HCT116 (cell line): Measurements from ENCODE around the gene EIF4G3. TPM values are rescaled to one million over a fixed set of nuclear protein-coding genes. Genes with fewer than 3 reads are reported as not detected.

Source experiments
- ATAC-seq: fragments of 200-7000 bp; cut with Tn5 transposase; 2 replicates; pipeline ENCODE4 v1.9.1; 2020; ENCODE audit warnings: mild to moderate bottlenecking, moderate library complexity
- BruUV-seq: library from RNA; stranded (reverse); fragments of 400-500 nt; replicated peaks from 2 replicates; lab custom pipeline; 2021; lab: Mats Ljungman, UMichigan
- CTCF ChIA-PET: fragments of 300-600 bp; sonication (Branson Sonifier 250); formaldehyde crosslinking; loops from one replicate; lab custom pipeline; 2021; ENCODE audit warnings: antibody characterized with exemption; lab: Charles Lee
- POLR2A ChIA-PET: fragments of 300-600, 350-600 bp; sonication (Branson Sonifier 250); formaldehyde crosslinking; loops from one replicate; lab custom pipeline; 2021; ENCODE audit warnings: antibody characterized with exemption; lab: Charles Lee
- RAD21 ChIA-PET, 2 experiments: fragments of 300-600 bp; sonication (Branson Sonifier 250); formaldehyde crosslinking; loops; one replicate each; lab custom pipeline; 2023; ENCODE audit warnings: low total read pairs in 2 of 2; ENCODE audit not compliant: uncharacterized antibody in 2 of 2, unreplicated experiment in 2 of 2, low non-redundant PET in 1 of 2; lab: Charles Lee
- DNase-seq: peaks from one replicate; pipeline ENCODE4 v3.0.0-alpha.2; 2010; ENCODE audit warnings: low read depth, low spot score
- H2AFZ ChIP-seq: fragments of 200-600 bp; shearing (Covaris generic), sonication (generic); 2 replicates; pipeline ENCODE4 v1.6.1; 2017; ENCODE audit warnings: low read depth, mixed run types, mixed read lengths, antibody characterized with exemption, low read length; ENCODE audit not compliant: poor library complexity, severe bottlenecking
- H3K27ac ChIP-seq: 2 replicates; pipeline ENCODE4 v1.5.1; 2012; ENCODE audit warnings: low read depth, low read length
- H3K27me3 ChIP-seq: fragments of 200-600 bp; sonication (generic); 2 replicates; pipeline ENCODE4 v1.6.1; 2016; ENCODE audit warnings: mixed run types, low read length, mixed read lengths; ENCODE audit not compliant: insufficient read depth
- H3K36me3 ChIP-seq, 2 experiments: fragments of 200-500 bp in 1 of 2; fragments of 200-600 bp in 1 of 2; sonication (Bioruptor generic) in 1 of 2; sonication (generic) in 1 of 2; 2 replicates each; pipeline versions ENCODE4 v1.5.1 to v1.6.1; 2014 to 2016; ENCODE audit warnings: low read length in 2 of 2, inconsistent platforms in 1 of 2, mixed read lengths in 1 of 2, mixed run types in 1 of 2; ENCODE audit not compliant: insufficient read depth in 2 of 2, control insufficient read depth in 1 of 2
- H3K4me1 ChIP-seq, 2 experiments: fragments of 200-600 bp in 1 of 2; sonication (generic) in 1 of 2; 2 replicates each; pipeline versions ENCODE4 v1.5.1 to v1.6.1; 2012 to 2017; ENCODE audit warnings: low read length in 2 of 2, inconsistent platforms in 1 of 2, mild to moderate bottlenecking in 1 of 2, mixed read lengths in 1 of 2, mixed run types in 1 of 2, moderate library complexity in 1 of 2; ENCODE audit not compliant: insufficient read depth in 2 of 2, control insufficient read depth in 1 of 2
- H3K4me2 ChIP-seq: fragments of 200-600 bp; sonication (generic); 2 replicates; pipeline ENCODE4 v1.6.1; 2017; ENCODE audit warnings: mixed run types, low read length, mixed read lengths
- H3K4me3 ChIP-seq, 2 experiments: fragments of 200-600 bp in 1 of 2; sonication (generic) in 1 of 2; replicated peaks in 1 of 2; 2 replicates each; pipeline ENCODE4 v1.5.1; 2011 to 2016; ENCODE audit warnings: low read length in 2 of 2, control low read depth in 1 of 2, low read depth in 1 of 2, mild to moderate bottlenecking in 1 of 2, mixed read lengths in 1 of 2, mixed run types in 1 of 2
- H3K79me2 ChIP-seq: fragments of 200-600 bp; sonication (generic); 2 replicates; pipeline ENCODE4 v1.6.1; 2017; ENCODE audit warnings: mild to moderate bottlenecking, mixed run types, low read length, moderate library complexity, mixed read lengths; ENCODE audit not compliant: insufficient read depth
- H3K9ac ChIP-seq: fragments of 200-600 bp; sonication (generic); 2 replicates; pipeline ENCODE4 v1.6.1; 2016; ENCODE audit warnings: low read length, mixed read lengths
- H3K9me2 ChIP-seq: fragments of 200-600 bp; sonication (generic), shearing (Covaris generic); 2 replicates; pipeline ENCODE4 v1.6.1; 2017; ENCODE audit warnings: mixed run types, mild to moderate bottlenecking, moderate library complexity; ENCODE audit not compliant: insufficient read depth
- H3K9me3 ChIP-seq, 2 experiments: fragments of 200-500 bp in 1 of 2; fragments of 200-600 bp in 1 of 2; sonication (Bioruptor generic) in 1 of 2; sonication (generic) in 1 of 2; 2 replicates each; pipeline ENCODE4 v1.6.1; 2014 to 2017; ENCODE audit warnings: low read length in 2 of 2, mixed read lengths in 2 of 2, inconsistent platforms in 1 of 2, low read depth in 1 of 2, mild to moderate bottlenecking in 1 of 2, mixed run types in 1 of 2, moderate library complexity in 1 of 2; ENCODE audit not compliant: control insufficient read depth in 1 of 2, insufficient read depth in 1 of 2
- H4K20me1 ChIP-seq: fragments of 200-600 bp; sonication (generic), shearing (Covaris generic); 2 replicates; pipeline ENCODE4 v1.6.1; 2017; ENCODE audit warnings: mixed run types, mild to moderate bottlenecking, moderate library complexity; ENCODE audit not compliant: insufficient read depth
- CBX3 ChIP-seq: IDR thresholded peaks from 2 replicates; pipeline ENCODE4 v1.6.1; 2012; ENCODE audit warnings: low read depth
- EZH2 ChIP-seq: fragments of 200-600 bp; sonication (generic); IDR thresholded peaks from 2 replicates; pipeline ENCODE4 v1.6.1; 2017; ENCODE audit warnings: antibody characterized with exemption, mixed run types
- FOSL1 ChIP-seq: IDR thresholded peaks from 2 replicates; pipeline ENCODE4 v1.6.1; 2012; ENCODE audit warnings: low read depth
- JUND ChIP-seq: IDR thresholded peaks from 2 replicates; pipeline ENCODE4 v1.6.1; 2012
- MAX ChIP-seq: IDR thresholded peaks from 2 replicates; pipeline ENCODE4 v1.6.1; 2012
- POLR2A ChIP-seq: IDR thresholded peaks from 2 replicates; pipeline ENCODE4 v1.7.0; 2011; ENCODE audit warnings: borderline replicate concordance; ENCODE audit not compliant: insufficient read depth, insufficient read length; ENCODE audit errors: extremely low read depth
- POLR2AphosphoS5 ChIP-seq: IDR thresholded peaks from 2 replicates; pipeline ENCODE4 v1.6.1; 2011; ENCODE audit warnings: mild to moderate bottlenecking, low read depth, low read length, moderate library complexity
- RAD21 ChIP-seq: IDR thresholded peaks from 2 replicates; pipeline ENCODE4 v1.6.1; 2012; ENCODE audit warnings: low read depth, mild to moderate bottlenecking
- REST ChIP-seq: IDR thresholded peaks from 2 replicates; pipeline ENCODE4 v1.6.1; 2012; ENCODE audit warnings: low read depth
- SIN3A ChIP-seq: IDR thresholded peaks from 2 replicates; pipeline ENCODE4 v1.6.1; 2012; ENCODE audit warnings: low read depth
- SRF ChIP-seq: IDR thresholded peaks from 2 replicates; pipeline ENCODE4 v1.6.1; 2012; ENCODE audit warnings: low read depth
- ZBTB33 ChIP-seq: IDR thresholded peaks from 2 replicates; pipeline ENCODE4 v1.6.1; 2011; ENCODE audit warnings: mild to moderate bottlenecking, low read length, moderate library complexity; ENCODE audit not compliant: insufficient replicate concordance; ENCODE audit errors: extremely low read depth
- ZNF274 ChIP-seq: fragments of 200-500 bp; sonication (Bioruptor generic); IDR thresholded peaks from 2 replicates; pipeline ENCODE4 v1.6.1; 2014; ENCODE audit warnings: mild to moderate bottlenecking, low read depth, low read length, inconsistent platforms
- intact Hi-C: fragments of 100-400 bp; cut with micrococcal nuclease; formaldehyde crosslinking; loops from 2 replicates; pipeline ENCODE4 v1.10.0; 2022
- total RNA-seq: library from RNA; stranded (reverse); gene quantifications from one replicate; pipeline ENCODE4 v1.2.1, GENCODE V29; 2021; ENCODE audit not compliant: unreplicated experiment
- TF ChIP-seq, protein P1 (sequence below): IDR thresholded peaks from 2 replicates; pipeline ENCODE4 v1.6.1; 2012

The EIF4G3 gene
- total RNA-seq, 1 experiment from 2014 or later = 40.1 TPM

DNA sequence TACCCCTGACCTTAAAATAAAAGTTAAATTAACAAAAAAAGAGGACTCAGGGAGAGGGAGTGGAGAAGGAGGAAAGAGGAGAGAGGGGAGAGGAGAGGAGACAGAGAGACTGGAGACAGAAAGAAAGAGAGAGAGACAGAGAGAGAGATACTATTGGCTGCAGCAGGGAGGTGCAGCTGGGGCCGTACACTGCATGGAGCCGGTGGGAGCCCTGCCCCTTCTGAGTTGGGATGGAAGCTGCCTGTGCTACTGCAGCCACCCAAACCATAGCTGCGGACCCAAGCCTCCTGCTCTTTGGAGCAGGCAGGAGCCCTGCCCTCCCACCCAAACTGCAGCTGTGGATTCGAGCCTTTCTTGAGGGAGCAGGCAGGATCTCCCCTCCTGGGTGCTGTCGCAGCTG is 356.9 kb downstream of the EIF4G3 start:
- Histone ChIP-seq H3K27me3 (no peaks in the 10 kb centered on the region), H3K9me2 (no peaks in the 10 kb centered on the region), H3K27ac (no peak overlapping the region), H4K20me1 (no peaks in the 10 kb centered on the region), H3K9ac (no peak overlapping the region), H3K4me2 (no peak overlapping the region), H2AFZ (no peak overlapping the region), H3K4me3 (no peak overlapping the region), H3K4me1 (no peaks in the 10 kb centered on the region), H3K36me3 (no peaks in the 10 kb centered on the region), H3K79me2 (no peaks in the 10 kb centered on the region), H3K9me3 (no peaks in the 10 kb centered on the region)
- TF ChIP-seq SRF = no peak
- no peak for TF ChIP-seq RAD21
- BruUV-seq = no TSS peak
- POLR2A ChIA-PET = no interaction called here
- DNase-seq = no peak
- intact Hi-C loops = no loop called here
- ATAC-seq = 0 out of 2 replicates have a peak, but pooled peaks have one; percentile 34
- RAD21 ChIA-PET = no interaction called here
- CTCF ChIA-PET = no interaction called here

DNA sequence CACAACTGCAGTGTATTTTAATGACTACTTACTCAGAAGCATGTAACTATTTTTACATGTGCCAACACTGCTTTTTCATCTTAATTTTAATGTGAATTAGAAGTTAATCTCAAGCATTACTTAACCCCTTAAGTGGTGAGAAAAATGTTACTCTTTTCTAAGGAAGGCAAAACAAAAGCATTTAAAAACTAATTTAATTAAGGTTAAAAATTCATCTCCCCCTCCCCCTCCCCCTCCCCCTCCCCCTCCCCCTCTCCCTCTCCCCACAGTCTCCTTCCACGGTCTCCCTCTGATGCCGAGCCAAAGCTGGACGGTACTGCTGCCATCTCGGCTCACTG is 362.2 kb downstream of the EIF4G3 start:
- CTCF ChIA-PET = no interaction called here
- DNase-seq (no peak), ATAC-seq (no peak)
- no peaks in the 10 kb centered on the region for H4K20me1 ChIP-seq
- RAD21 ChIA-PET = no interaction called here
- no peak overlapping the region for H2AFZ ChIP-seq
- H3K4me1 ChIP-seq = no peaks in the 10 kb centered on the region
- no peak overlapping the region for H3K4me2 ChIP-seq
- no peak overlapping the region for H3K4me3 ChIP-seq
- no peaks in the 10 kb centered on the region for H3K9me3 ChIP-seq
- no peaks in the 10 kb centered on the region for H3K27me3 ChIP-seq
- H3K9ac ChIP-seq = no peak overlapping the region
- H3K36me3 ChIP-seq = no peaks in the 10 kb centered on the region
- TF ChIP-seq, protein P1, sequence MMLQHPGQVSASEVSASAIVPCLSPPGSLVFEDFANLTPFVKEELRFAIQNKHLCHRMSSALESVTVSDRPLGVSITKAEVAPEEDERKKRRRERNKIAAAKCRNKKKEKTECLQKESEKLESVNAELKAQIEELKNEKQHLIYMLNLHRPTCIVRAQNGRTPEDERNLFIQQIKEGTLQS = no peak
- TF ChIP-seq REST (no peak), POLR2A (no peak), ZNF274 (no peak), SRF (no peak), POLR2AphosphoS5 (no peak), SIN3A (no peak), FOSL1 (no peak), ZBTB33 (no peak), MAX (no peak), RAD21 (no peak), CBX3 (no peak), JUND (no peak), EZH2 (no peak)
- H3K79me2 ChIP-seq = no peaks in the 10 kb centered on the region
- H3K9me2 ChIP-seq = no peaks in the 10 kb centered on the region
- BruUV-seq = no TSS peak
- no peak overlapping the region for H3K27ac ChIP-seq
- intact Hi-C loops = no loop called here
- POLR2A ChIA-PET = no interaction called here
